Measurements from ENCODE around the gene PANK4.

The PANK4 gene

GRCh38 chr1:2486558-2486957 lies 39.8 kb downstream of the PANK4 start:
- H3K9ac ChIP-seq (ENCODE audit: low read length) = no peak overlapping the region
- no peaks in the 10 kb centered on the region for H3K27me3 ChIP-seq (ENCODE audit: control insufficient read depth in 1 of 2, insufficient read depth in 2 of 2, low read length in 2 of 2)
- no peaks in the 10 kb centered on the region for H3K36me3 ChIP-seq (ENCODE audit: insufficient read depth, low read length)
- no peak overlapping the region for H3K27ac ChIP-seq (ENCODE audit: low read depth, low read length)
- no peaks in the 10 kb centered on the region for H3K9me3 ChIP-seq (ENCODE audit: low read length)
- no peaks in the 10 kb centered on the region for H3K4me1 ChIP-seq (ENCODE audit: insufficient read depth, low read length)
- no peak overlapping the region for H3K4me3 ChIP-seq (ENCODE audit: low read depth in 1 of 2, low read length in 2 of 2)

- Histone ChIP-seq H3K9ac (ENCODE audit: low read length) (no peak overlapping the region), H3K9me3 (ENCODE audit: low read length) (no peaks in the 10 kb centered on the region), H3K4me3 (ENCODE audit: low read depth in 1 of 2, low read length in 2 of 2) (no peak overlapping the region), H3K36me3 (ENCODE audit: insufficient read depth, low read length) (no peaks in the 10 kb centered on the region), H3K27ac (ENCODE audit: low read depth, low read length) (no peak overlapping the region), H3K27me3 (ENCODE audit: control insufficient read depth in 1 of 2, insufficient read depth in 2 of 2, low read length in 2 of 2) (no peaks in the 10 kb centered on the region), H3K4me1 (ENCODE audit: insufficient read depth, low read length) (no peaks in the 10 kb centered on the region)
Measured at GRCh38 chr1:2486041-2486440, 40.4 kb downstream of the PANK4 start.

- H3K36me3 ChIP-seq (ENCODE audit: insufficient read depth, low read length) = no peaks in the 10 kb centered on the region
Measured at GRCh38 chr1:2483970-2484369, 42.4 kb downstream of the PANK4 start.

GRCh38 chr1:2483026-2483425 lies 43.4 kb downstream of the PANK4 start:
- Histone ChIP-seq H3K9me3 (ENCODE audit: low read length) (no peaks in the 10 kb centered on the region), H3K36me3 (ENCODE audit: insufficient read depth, low read length) (no peaks in the 10 kb centered on the region), H3K4me1 (ENCODE audit: insufficient read depth, low read length) (no peaks in the 10 kb centered on the region), H3K27me3 (ENCODE audit: control insufficient read depth in 1 of 2, insufficient read depth in 2 of 2, low read length in 2 of 2) (no peaks in the 10 kb centered on the region), H3K27ac (ENCODE audit: low read depth, low read length) (no peak overlapping the region), H3K9ac (ENCODE audit: low read length) (no peak overlapping the region), H3K4me3 (ENCODE audit: low read depth in 1 of 2, low read length in 2 of 2) (no peak overlapping the region)

More at GRCh38 chr1:2483970-2484369, 42.4 kb downstream of the PANK4 start:
- Histone ChIP-seq H3K4me3 (ENCODE audit: low read depth in 1 of 2, low read length in 2 of 2) (no peak overlapping the region), H3K9ac (ENCODE audit: low read length) (no peak overlapping the region), H3K27ac (ENCODE audit: low read depth, low read length) (no peak overlapping the region), H3K27me3 (ENCODE audit: control insufficient read depth in 1 of 2, insufficient read depth in 2 of 2, low read length in 2 of 2) (no peaks in the 10 kb centered on the region), H3K4me1 (ENCODE audit: insufficient read depth, low read length) (no peaks in the 10 kb centered on the region), H3K9me3 (ENCODE audit: low read length) (no peaks in the 10 kb centered on the region)

GRCh38 chr1:2482588-2482987 lies 43.8 kb downstream of the PANK4 start:
- H3K27me3 ChIP-seq (ENCODE audit: control insufficient read depth in 1 of 2, insufficient read depth in 2 of 2, low read length in 2 of 2) = no peaks in the 10 kb centered on the region
- no peaks in the 10 kb centered on the region for H3K4me1 ChIP-seq (ENCODE audit: insufficient read depth, low read length)
- no peak overlapping the region for H3K27ac ChIP-seq (ENCODE audit: low read depth, low read length)
- H3K36me3 ChIP-seq (ENCODE audit: insufficient read depth, low read length) = no peaks in the 10 kb centered on the region
- no peak overlapping the region for H3K4me3 ChIP-seq (ENCODE audit: low read depth in 1 of 2, low read length in 2 of 2)
- no peak overlapping the region for H3K9ac ChIP-seq (ENCODE audit: low read length)
- no peaks in the 10 kb centered on the region for H3K9me3 ChIP-seq (ENCODE audit: low read length)

- Histone ChIP-seq H3K36me3 (ENCODE audit: insufficient read depth, low read length) (no peaks in the 10 kb centered on the region), H3K4me1 (ENCODE audit: insufficient read depth, low read length) (no peaks in the 10 kb centered on the region), H3K4me3 (ENCODE audit: low read depth in 1 of 2, low read length in 2 of 2) (no peak overlapping the region), H3K27me3 (ENCODE audit: control insufficient read depth in 1 of 2, insufficient read depth in 2 of 2, low read length in 2 of 2) (no peaks in the 10 kb centered on the region), H3K9ac (ENCODE audit: low read length) (no peak overlapping the region), H3K27ac (ENCODE audit: low read depth, low read length) (no peak overlapping the region), H3K9me3 (ENCODE audit: low read length) (no peaks in the 10 kb centered on the region)
Measured at GRCh38 chr1:2481885-2482284, 44.5 kb downstream of the PANK4 start.

GRCh38 chr1:2480986-2481364 lies 45.4 kb downstream of the PANK4 start:
- Histone ChIP-seq H3K9ac (ENCODE audit: low read length) (no peak overlapping the region), H3K9me3 (ENCODE audit: low read length) (no peaks in the 10 kb centered on the region), H3K4me3 (ENCODE audit: low read depth in 1 of 2, low read length in 2 of 2) (no peak overlapping the region), H3K4me1 (ENCODE audit: insufficient read depth, low read length) (no peaks in the 10 kb centered on the region), H3K36me3 (ENCODE audit: insufficient read depth, low read length) (no peaks in the 10 kb centered on the region), H3K27me3 (ENCODE audit: control insufficient read depth in 1 of 2, insufficient read depth in 2 of 2, low read length in 2 of 2) (no peaks in the 10 kb centered on the region), H3K27ac (ENCODE audit: low read depth, low read length) (no peak overlapping the region)

- no peak overlapping the region for H3K9ac ChIP-seq (ENCODE audit: low read length)
- no peak overlapping the region for H3K4me3 ChIP-seq (ENCODE audit: low read depth in 1 of 2, low read length in 2 of 2)
- H3K4me1 ChIP-seq (ENCODE audit: insufficient read depth, low read length) = no peaks in the 10 kb centered on the region
- no peaks in the 10 kb centered on the region for H3K9me3 ChIP-seq (ENCODE audit: low read length)
- H3K36me3 ChIP-seq (ENCODE audit: insufficient read depth, low read length) = no peaks in the 10 kb centered on the region
- H3K27me3 ChIP-seq (ENCODE audit: control insufficient read depth in 1 of 2, insufficient read depth in 2 of 2, low read length in 2 of 2) = no peaks in the 10 kb centered on the region
- no peak overlapping the region for H3K27ac ChIP-seq (ENCODE audit: low read depth, low read length)
Measured at GRCh38 chr1:2480236-2480985, 46.0 kb downstream of the PANK4 start.

GRCh38 chr1:2479618-2480017 lies 46.8 kb downstream of the PANK4 start:
- Histone ChIP-seq H3K4me3 (ENCODE audit: low read depth in 1 of 2, low read length in 2 of 2) (no peak overlapping the region), H3K4me1 (ENCODE audit: insufficient read depth, low read length) (no peaks in the 10 kb centered on the region), H3K9ac (ENCODE audit: low read length) (no peak overlapping the region), H3K27me3 (ENCODE audit: control insufficient read depth in 1 of 2, insufficient read depth in 2 of 2, low read length in 2 of 2) (no peaks in the 10 kb centered on the region), H3K36me3 (ENCODE audit: insufficient read depth, low read length) (no peaks in the 10 kb centered on the region), H3K27ac (ENCODE audit: low read depth, low read length) (no peak overlapping the region), H3K9me3 (ENCODE audit: low read length) (no peaks in the 10 kb centered on the region)

GRCh38 chr1:2479186-2479585 lies 47.2 kb downstream of the PANK4 start:
- H3K4me3 ChIP-seq (ENCODE audit: low read depth in 1 of 2, low read length in 2 of 2) = no peak overlapping the region
- no peaks in the 10 kb centered on the region for H3K36me3 ChIP-seq (ENCODE audit: insufficient read depth, low read length)
- H3K27ac ChIP-seq (ENCODE audit: low read depth, low read length) = no peak overlapping the region
- H3K9ac ChIP-seq (ENCODE audit: low read length) = no peak overlapping the region
- H3K27me3 ChIP-seq (ENCODE audit: control insufficient read depth in 1 of 2, insufficient read depth in 2 of 2, low read length in 2 of 2) = no peaks in the 10 kb centered on the region
- H3K4me1 ChIP-seq (ENCODE audit: insufficient read depth, low read length) = no peaks in the 10 kb centered on the region
- H3K9me3 ChIP-seq (ENCODE audit: low read length) = no peaks in the 10 kb centered on the region

GRCh38 chr1:2477791-2478499 lies 48.5 kb downstream of the PANK4 start:
- Histone ChIP-seq H3K36me3 (ENCODE audit: insufficient read depth, low read length) (no peaks in the 10 kb centered on the region), H3K9ac (ENCODE audit: low read length) (no peak overlapping the region), H3K27me3 (ENCODE audit: control insufficient read depth in 1 of 2, insufficient read depth in 2 of 2, low read length in 2 of 2) (no peaks in the 10 kb centered on the region)

GRCh38 chr1:2477309-2477708 lies 49.1 kb downstream of the PANK4 start:
- Histone ChIP-seq H3K4me1 (ENCODE audit: insufficient read depth, low read length) (no peaks in the 10 kb centered on the region), H3K9ac (ENCODE audit: low read length) (no peak overlapping the region), H3K27me3 (ENCODE audit: control insufficient read depth in 1 of 2, insufficient read depth in 2 of 2, low read length in 2 of 2) (peaks cover 0 to 4% of the 10 kb centered on the region in 2 donors), H3K4me3 (ENCODE audit: low read depth in 1 of 2, low read length in 2 of 2) (no peak overlapping the region), H3K27ac (ENCODE audit: low read depth, low read length) (no peak overlapping the region), H3K9me3 (ENCODE audit: low read length) (no peaks in the 10 kb centered on the region), H3K36me3 (ENCODE audit: insufficient read depth, low read length) (no peaks in the 10 kb centered on the region)

More at GRCh38 chr1:2477791-2478499, 48.5 kb downstream of the PANK4 start:
- H3K27ac ChIP-seq (ENCODE audit: low read depth, low read length) = no peak overlapping the region
- H3K9me3 ChIP-seq (ENCODE audit: low read length) = no peaks in the 10 kb centered on the region
- no peaks in the 10 kb centered on the region for H3K4me1 ChIP-seq (ENCODE audit: insufficient read depth, low read length)
- H3K4me3 ChIP-seq (ENCODE audit: low read depth in 1 of 2, low read length in 2 of 2) = no peak overlapping the region

All from muscle layer of colon (tissue), 2 donors.